CD4-positive, alpha-beta T cell treated with Interferon alpha-2 for 1 hour (primary cell): ENCODE measurements around the gene ABCA4.
"Not testable (repeated sequence)": the region's sequence is repeated elsewhere in the genome, so short reads cannot be mapped to it uniquely, and the experiment has no call there.

Experiments
- DNase-seq, 2 donors: peaks; one replicate each; pipeline ENCODE4 v3.0.0-alpha.2; 2020 to 2022

ABCA4 gene

DNA sequence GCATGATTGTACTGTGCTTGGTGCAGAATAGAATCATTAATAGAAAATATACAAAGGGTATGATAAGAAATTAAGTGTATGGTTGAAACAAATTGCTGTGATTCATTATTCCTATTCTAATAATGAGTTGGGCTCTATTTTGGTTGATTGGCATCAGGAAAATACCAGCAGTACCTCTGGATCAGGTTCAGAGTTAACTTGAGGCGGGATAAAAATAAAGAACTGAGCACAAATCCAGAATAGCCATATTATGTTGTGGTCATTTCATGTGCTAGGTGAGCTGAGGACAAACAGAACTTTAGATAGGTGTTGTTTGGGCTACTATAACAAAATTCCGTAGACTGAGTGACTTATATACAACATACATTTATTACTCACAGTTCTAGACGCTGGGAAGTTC is 151.1 kb downstream of the ABCA4 start:
- DNase-seq: no peak

- DNase-seq: no peak
Observed at GRCh38 chr1:93969371-93969770, 151.6 kb downstream of the ABCA4 start.

DNA sequence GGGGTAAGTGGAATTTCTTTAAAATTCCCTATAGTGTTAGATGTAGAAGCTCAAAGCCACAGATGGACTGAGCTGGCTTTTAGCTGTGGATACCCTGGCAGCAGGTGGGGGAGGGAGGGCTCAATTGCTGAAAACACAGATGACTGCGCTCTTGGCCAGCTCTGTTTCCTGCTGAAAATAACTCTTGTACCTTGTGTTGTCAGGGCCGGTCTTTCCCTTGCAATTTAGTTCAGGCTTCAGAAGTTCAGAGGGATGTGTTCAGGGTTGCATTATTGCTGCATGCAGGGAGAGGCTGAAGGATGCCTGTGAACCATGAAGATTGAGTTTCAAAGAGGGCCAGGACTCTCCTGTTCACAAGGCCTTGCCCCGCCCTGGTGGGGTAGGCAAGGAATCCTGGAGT is 153.6 kb downstream of the ABCA4 start:
- DNase-seq: no peak

- DNase-seq: no peak
Observed at GRCh38 chr1:93965888-93966287, 155.1 kb downstream of the ABCA4 start.

- no peak for DNase-seq
Observed at GRCh38 chr1:93965256-93965655, 155.7 kb downstream of the ABCA4 start.

DNA sequence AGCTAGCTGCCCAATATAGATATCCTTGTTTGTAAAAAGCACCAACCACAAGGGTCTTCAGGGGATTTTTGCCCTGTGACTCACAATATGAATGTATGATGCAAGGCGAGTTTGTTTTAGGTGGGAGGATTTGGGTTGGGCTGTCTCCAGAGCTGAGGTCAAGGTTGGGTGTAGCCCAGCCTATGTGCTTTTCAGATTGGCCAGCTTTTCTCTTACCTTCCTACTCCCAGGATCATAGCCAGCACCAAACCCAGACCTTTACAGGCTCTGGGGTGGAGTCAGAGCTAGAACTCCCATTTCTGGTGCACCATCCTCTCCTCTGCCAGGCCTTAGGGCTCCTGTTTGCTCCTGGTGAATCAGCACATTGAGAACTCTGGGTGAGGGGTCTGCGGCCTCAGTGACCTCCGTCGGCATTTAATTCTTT is 156.2 kb downstream of the ABCA4 start:
- no peak for DNase-seq

DNA sequence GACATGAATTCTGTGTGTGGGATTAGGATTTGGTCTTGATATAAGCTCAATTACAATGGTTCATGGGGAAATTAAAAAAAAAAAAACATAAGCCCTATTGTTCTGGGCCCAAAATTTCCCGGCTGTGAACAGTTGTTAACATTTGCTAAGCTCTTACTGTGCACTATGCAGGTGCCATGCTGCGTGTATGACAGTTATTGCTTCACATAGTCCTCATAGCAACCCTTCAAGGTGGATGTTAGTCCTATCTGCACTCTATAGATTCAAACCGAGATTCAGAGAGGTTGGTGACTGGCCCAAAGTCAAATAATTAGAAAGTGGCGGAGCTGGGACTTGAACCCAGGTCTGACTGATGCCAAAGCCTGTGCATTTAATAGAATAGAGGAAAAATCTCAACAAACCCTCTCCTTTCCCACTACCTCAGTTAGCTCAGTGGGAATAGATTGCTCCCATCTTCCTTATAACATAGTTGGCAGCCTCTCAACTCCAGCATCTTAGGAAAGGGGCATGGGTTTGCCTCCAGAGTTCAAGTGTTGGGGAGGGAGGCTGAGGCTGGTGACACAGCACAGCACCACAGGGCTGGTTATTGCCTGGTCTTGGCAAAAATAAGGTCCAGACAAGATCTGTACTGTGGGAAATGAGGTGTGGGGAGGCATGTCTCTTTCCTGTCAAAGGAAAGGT is 156.7 kb downstream of the ABCA4 start:
- no peak for DNase-seq

DNA sequence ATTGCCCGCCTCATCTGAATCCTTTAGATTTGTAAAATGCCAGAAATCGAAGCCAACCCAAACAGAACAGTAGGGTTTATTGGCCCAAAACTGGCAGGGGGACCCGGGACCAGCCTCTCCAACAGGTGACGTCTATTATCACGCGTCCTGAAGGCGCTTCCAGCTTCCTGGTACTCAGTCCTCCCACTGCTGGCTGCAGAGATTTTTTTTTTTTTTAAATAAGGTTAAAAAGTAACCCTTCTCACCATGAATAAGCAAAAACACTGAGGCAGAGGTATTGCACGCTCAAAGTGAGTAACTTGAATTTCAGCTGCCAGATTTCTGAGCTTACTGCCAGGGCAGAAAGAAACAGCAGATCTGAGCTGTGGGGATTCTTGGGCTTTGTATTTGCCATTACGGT is 157.4 kb downstream of the ABCA4 start:
- no peak for DNase-seq

DNA sequence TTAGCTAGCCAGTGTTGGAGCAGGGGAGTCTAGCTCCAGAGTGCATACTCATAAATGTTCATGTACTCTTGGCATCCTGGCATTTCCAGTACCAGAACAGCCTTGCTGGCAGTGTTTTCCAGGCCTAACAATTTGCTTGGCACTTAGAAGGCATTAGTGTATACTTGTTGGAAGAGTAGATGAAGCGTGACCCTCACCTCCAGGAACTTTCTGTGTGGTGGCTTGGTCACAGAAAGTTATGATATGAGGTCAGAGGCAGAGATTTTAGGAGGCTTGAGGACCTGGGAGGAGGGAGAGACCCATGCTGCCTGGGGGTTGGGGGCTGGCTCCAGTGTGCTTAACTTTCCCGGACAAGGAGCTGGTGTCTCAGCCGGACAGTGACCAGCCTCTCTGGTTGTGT is 159.0 kb downstream of the ABCA4 start:
- DNase-seq: no peak

DNA sequence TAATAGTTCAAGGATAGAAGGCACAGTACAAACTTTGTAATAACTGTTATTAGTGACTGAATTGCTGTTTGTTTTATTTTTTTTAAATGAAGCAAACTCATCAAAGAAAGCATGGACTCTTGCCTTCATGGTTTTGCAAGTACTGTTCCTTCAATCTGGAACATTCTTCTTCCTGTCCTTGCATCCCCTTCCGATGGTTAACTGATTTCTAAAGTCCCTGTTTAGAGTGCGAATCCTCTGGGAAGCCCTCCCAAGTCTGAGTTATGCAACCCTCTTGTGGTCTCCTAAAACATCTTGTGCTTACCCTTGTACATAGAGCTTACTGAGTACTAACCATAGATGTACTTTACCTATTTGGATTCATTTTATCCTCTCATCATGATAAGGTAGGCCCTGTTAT is 159.5 kb downstream of the ABCA4 start:
- no peak for DNase-seq

GRCh38 chr1:93960641-93961147 is 160.3 kb downstream of the ABCA4 start:
- no peak for DNase-seq

- no peak for DNase-seq
Observed at GRCh38 chr1:93959413-93959812, 161.5 kb downstream of the ABCA4 start.

DNA sequence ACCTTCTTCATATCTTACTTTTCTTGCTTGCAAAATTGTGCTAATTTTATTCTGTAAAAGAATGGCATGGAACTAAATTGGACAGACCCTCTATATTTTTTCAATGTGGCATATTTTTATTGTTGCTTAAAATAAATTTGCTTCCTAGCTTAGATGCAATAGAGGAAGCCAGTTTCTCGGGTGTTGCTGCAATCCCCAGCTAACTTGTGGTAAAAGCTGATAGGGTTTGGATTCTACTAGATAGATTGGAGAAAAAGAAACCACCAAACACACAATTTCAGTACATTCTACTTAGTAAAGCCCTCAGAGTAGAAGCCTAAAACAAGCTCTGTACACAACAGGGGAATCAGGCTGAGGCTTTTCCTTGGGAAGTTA is 162.2 kb downstream of the ABCA4 start:
- DNase-seq: no peak

DNA sequence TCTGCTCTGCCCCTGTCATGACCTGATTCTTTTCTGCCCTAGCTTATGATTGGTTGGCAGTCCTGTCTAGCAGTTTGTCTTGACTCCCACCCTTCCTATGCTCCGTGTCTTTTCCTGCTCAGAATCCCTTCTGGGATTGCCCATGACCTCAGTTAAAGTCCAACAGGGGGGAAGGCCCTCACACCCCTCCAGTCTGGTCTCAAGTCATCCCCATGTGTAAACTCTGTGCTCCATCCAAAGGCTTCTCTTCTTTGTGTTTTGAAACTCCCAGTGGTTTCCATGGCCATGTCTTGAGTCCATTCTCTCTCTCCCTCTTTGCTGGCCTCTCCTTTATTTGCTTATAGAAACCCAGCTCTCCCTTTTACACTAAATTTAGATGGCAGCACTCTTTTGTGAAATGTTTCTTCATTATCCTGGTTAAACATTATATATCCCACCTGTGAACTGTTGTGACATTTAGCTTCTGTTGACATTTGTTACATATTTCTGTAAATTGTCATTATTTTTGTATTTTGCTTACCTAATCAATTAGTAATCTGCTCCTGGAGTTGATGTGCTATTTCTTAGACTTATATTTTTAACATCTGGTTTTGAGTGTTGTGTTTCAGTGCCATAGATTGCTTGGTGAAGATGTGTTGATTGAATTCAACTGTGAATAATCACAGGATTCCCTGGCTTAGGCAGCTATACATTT is 162.8 kb downstream of the ABCA4 start:
- no peak for DNase-seq

DNA sequence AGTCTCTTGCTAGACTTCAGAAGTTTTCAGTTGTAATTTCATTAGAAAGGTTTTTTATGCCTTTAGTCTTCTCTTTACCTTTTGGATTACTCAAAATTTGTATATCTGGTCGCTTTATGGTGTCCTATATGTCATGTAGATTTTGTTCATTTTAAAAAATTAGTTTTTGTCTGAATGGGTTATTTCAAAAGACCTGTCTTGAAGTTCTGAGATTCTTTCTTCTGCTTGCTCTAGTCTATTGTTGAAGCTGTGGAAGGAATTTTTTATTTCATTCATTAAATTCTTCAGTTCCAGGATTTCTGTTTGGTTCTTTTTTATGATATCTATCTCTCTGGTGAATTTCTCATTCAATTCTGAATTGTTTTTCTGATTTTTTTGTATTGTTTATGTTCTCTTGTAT is 165.2 kb downstream of the ABCA4 start:
- DNase-seq: no peak

DNA sequence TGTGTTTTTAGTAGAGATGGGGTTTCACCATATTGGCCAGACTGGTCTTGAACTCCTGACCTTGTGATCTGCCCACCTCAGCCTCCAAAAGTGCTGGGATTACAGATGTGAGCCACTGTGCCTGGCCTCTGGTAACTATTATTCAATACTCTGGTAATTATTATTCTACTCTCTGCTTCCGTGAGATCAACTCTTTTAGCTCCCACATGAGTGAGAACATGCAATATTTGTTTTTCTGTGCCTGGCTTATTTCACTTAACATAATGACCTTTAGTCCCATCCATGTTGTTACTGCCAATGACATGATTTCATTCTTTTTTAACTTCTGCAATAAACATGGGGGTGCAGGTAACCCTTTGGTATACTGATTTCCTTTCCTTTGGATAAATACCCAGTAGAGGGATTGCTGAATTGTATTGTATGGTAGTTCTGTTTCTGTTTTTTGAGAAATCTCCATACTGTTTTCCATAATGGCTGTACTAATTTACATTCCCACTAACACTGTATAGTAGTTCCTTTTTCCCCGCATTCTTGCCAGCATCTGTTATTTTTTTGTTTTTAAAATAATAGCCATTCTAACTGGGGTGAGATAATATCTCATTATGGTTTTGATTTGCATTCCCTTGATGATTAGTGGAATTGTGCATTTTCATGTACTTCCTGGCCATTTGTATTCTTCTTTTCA is 173.8 kb downstream of the ABCA4 start:
- DNase-seq: not testable (repeated sequence)
